Activated CD4-positive, alpha-beta memory T cell treated with anti-CD3 and anti-CD28 coated beads for 36 hours (primary cell): ENCODE measurements around the gene RAB30. TPM values are rescaled to one million over a fixed set of nuclear protein-coding genes. Genes with fewer than 3 reads are reported as not detected.

ENCODE experiments used
- CTCF ChIA-PET: fragments of 350-600 bp; sonication (Branson Sonifier 250); formaldehyde crosslinking; loops from one replicate; lab custom pipeline; 2021; ENCODE audit warnings: antibody characterized with exemption, inconsistent platforms; lab: Charles Lee
- POLR2A ChIA-PET: fragments of 350-600 bp; sonication (Branson Sonifier 250); formaldehyde crosslinking; loops from one replicate; lab custom pipeline; 2021; ENCODE audit warnings: antibody characterized with exemption; lab: Charles Lee
- DNase-seq: peaks from one replicate; pipeline ENCODE4 v3.0.0-alpha.2; 2020
- H3K27ac Mint-ChIP-seq: one replicate; pipeline ENCODE4 v1.8.0; 2021; ENCODE audit warnings: mixed read lengths
- H3K27me3 Mint-ChIP-seq: one replicate; pipeline ENCODE4 v1.8.0; 2021; ENCODE audit warnings: mixed read lengths
- H3K36me3 Mint-ChIP-seq: one replicate; pipeline ENCODE4 v1.8.0; 2021; ENCODE audit warnings: mixed read lengths
- H3K4me1 Mint-ChIP-seq: one replicate; pipeline ENCODE4 v1.8.0; 2021; ENCODE audit warnings: low read depth, mixed read lengths
- H3K4me3 Mint-ChIP-seq: one replicate; pipeline ENCODE4 v1.8.0; 2021; ENCODE audit warnings: mild to moderate bottlenecking, mixed read lengths
- H3K9me3 Mint-ChIP-seq: one replicate; pipeline ENCODE4 v1.8.0; 2021; ENCODE audit warnings: mixed read lengths
- intact Hi-C: fragments of 100-400 bp; cut with micrococcal nuclease; formaldehyde crosslinking; loops from one replicate; pipeline ENCODE4 v1.15.1; 2023
- total RNA-seq, 2 experiments: library from RNA; stranded (reverse); gene quantifications; one replicate each; pipeline ENCODE4 v1.2.3, GENCODE V29; 2021

The RAB30 gene
- total RNA-seq, 2 experiments from 2014 or later: 11.5 to 12.9 TPM

DNA sequence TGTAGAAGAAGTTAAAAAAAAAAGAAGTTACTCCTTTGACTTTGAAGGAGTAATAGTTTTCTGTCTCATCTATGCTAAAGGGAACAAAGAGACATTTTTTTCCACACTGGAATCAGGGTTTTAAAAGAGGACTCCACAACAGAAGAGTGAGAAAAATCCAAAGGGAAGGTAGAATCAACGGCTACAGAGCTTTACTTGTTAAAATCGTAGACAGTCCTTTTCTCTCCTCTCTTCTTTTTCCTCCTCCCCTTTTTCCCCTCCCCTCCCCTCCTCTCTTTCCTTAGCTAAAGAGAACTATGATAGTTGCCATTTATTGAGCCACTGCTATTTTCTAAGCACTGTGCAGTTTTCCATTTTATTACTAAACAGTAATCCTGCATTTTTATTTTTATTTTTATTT is 141.0 kb downstream of the RAB30 start:
- no peaks in the 10 kb centered on the region for H3K9me3 Mint-ChIP-seq
- H3K27ac Mint-ChIP-seq: no peak overlapping the region
- CTCF ChIA-PET: interaction anchor here (0.6 to 0.9 kb wide), 3 partner anchors 68 to 346 kb away, joined by 3 to 4 read pairs (median 3); no protein-coding TSS in a partner anchor
- no peak for DNase-seq
- H3K27me3 Mint-ChIP-seq: no peaks in the 10 kb centered on the region
- H3K36me3 Mint-ChIP-seq: peaks cover 41% of the 10 kb centered on the region
- H3K4me1 Mint-ChIP-seq: peaks cover 18% of the 10 kb centered on the region
- H3K4me3 Mint-ChIP-seq: no peak overlapping the region
- intact Hi-C loops: no loop called here
- POLR2A ChIA-PET: no interaction called here

DNA sequence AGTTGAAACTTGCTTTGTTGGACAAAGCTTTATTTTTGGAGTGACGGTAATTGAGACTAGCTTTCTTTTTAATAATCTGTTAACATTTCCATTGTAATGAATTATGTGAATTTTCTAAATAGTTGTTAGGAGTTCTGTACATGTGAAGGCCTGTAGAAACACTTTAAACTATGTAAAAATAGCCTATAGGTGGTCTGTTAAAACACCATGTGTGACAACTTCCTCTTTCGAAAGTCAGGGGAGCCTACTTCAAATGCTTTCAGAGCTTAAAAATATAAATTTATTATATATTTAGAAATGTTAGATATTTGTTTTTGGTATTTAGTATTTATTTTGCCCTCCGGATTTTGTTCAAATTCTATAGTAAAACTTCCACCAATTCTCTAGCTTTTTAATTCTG is 141.5 kb downstream of the RAB30 start:
- Mint-ChIP-seq H3K36me3 (peaks cover 38% of the 10 kb centered on the region), H3K9me3 (no peaks in the 10 kb centered on the region), H3K27me3 (no peaks in the 10 kb centered on the region), H3K4me3 (no peak overlapping the region), H3K4me1 (peaks cover 18% of the 10 kb centered on the region), H3K27ac (no peak overlapping the region)
- intact Hi-C loops: no loop called here
- ChIA-PET POLR2A (interaction anchor here (0.7 to 1.0 kb wide), 2 partner anchors 53 to 146 kb away, joined by 3 read pairs; no protein-coding TSS in a partner anchor), CTCF (interaction anchor here (0.8 to 1.6 kb wide), 4 partner anchors 11 to 346 kb away, joined by 3 to 11 read pairs (median 4); no protein-coding TSS in a partner anchor)
- no peak for DNase-seq

DNA sequence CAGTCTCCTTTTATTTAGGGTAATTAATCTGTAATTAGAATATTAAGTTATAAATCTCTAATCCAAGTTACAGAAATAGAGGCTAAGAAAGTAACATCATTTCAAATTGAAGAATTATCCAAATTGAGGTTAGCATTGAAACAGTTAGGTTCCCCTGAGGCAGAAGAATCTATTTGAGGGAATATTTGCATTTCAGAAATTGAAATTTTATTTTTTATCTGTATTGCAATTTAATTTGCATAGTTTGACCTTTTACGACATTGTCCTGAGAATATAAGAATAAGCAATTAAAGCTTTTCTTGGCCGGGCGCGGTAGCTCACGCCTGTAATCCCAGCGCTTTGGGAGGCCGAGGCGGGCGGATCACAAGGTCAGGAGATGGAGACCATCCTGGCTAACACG is 142.6 kb downstream of the RAB30 start:
- no peak for DNase-seq
- Mint-ChIP-seq H3K36me3 (peaks cover 39% of the 10 kb centered on the region), H3K27me3 (no peaks in the 10 kb centered on the region), H3K4me3 (no peak overlapping the region), H3K9me3 (no peaks in the 10 kb centered on the region), H3K27ac (no peak overlapping the region), H3K4me1 (peaks cover 18% of the 10 kb centered on the region)
- intact Hi-C loops: loop anchor here (5.0 kb wide), 1 partner anchor 143 kb away; the partner anchor contains the start of gene RAB30
- ChIA-PET POLR2A (interaction anchor here (1.0 kb wide), 1 partner anchor 147 kb away, joined by 3 read pairs; no protein-coding TSS in a partner anchor), CTCF (interaction anchor here (1.3 to 1.6 kb wide), 2 partner anchors 12 to 61 kb away, joined by 3 to 11 read pairs; no protein-coding TSS in a partner anchor)

- ChIA-PET CTCF (interaction anchor here (0.5 to 3.9 kb wide), 21 partner anchors 10 to 323 kb away, joined by 3 to 14 read pairs (median 4); partner anchors contain the start of gene DDIAS), POLR2A (no interaction called here)
Observed at GRCh38 chr11:82927264-82927880, 144.3 kb downstream of the RAB30 start.

DNA sequence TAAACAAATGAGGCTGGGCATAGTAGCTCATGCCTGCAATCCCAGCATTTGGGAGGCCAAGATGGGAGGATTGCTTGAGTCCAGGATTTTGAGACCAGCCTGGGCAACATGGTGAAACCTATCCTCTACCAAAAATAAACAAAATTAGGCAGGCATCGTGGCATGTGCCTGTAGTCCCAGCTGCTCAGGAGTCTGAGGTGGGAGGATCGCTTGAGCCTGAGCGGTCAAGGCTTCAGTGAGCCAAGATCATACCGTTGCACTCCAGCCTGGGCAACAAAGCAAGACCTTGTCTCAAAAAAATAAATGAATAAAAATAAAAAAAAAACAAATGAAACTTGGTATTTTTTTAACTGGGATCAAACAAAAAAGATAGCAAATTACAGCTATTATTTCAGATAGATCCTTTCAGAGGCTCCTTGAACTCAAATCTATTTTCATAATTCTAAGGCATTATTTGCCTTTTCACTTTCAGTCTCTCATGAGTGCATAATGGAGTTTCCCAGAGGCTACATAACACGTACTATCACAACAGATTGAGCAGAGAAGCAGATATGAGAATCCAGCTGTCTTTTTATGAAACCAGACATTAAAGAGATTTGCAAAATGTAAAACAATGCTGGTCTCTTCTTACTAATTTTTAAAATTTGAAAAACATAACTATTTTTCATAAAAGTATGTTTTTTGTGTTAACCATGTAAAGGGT is 147.0 kb downstream of the RAB30 start:
- CTCF ChIA-PET: interaction anchor here (1.0 to 3.9 kb wide), 4 partner anchors 10 to 799 kb away, joined by 3 to 14 read pairs (median 6); no protein-coding TSS in a partner anchor
- no peak overlapping the region for H3K27ac Mint-ChIP-seq
- POLR2A ChIA-PET: no interaction called here

More at GRCh38 chr11:82927264-82927880, 144.3 kb downstream of the RAB30 start:
- no peaks in the 10 kb centered on the region for H3K9me3 Mint-ChIP-seq
- intact Hi-C loops: loop anchor here (1.0 to 5.0 kb wide), 4 partner anchors 33 to 145 kb away; partner anchors contain the start of gene RAB30
- no peak overlapping the region for H3K4me3 Mint-ChIP-seq
- no peak overlapping the region for H3K27ac Mint-ChIP-seq
- DNase-seq: no peak
- peaks cover 14% of the 10 kb centered on the region for H3K4me1 Mint-ChIP-seq
- no peaks in the 10 kb centered on the region for H3K27me3 Mint-ChIP-seq
- peaks cover 34% of the 10 kb centered on the region for H3K36me3 Mint-ChIP-seq

More for the DNA sequence above, 147.0 kb downstream of the RAB30 start:
- H3K27me3 Mint-ChIP-seq: no peaks in the 10 kb centered on the region
- intact Hi-C loops: loop anchor here (5.0 kb wide), 1 partner anchor 148 kb away; the partner anchor contains the start of gene RAB30
- no peak overlapping the region for H3K4me3 Mint-ChIP-seq
- H3K4me1 Mint-ChIP-seq: peaks cover 29% of the 10 kb centered on the region
- peaks cover 33% of the 10 kb centered on the region for H3K36me3 Mint-ChIP-seq
- H3K9me3 Mint-ChIP-seq: no peaks in the 10 kb centered on the region
- DNase-seq: no peak

Other genes with a start within 250 kb of the RAB30 start
- gene PRCP, start 171.5 kb downstream of the RAB30 start, total RNA-seq: 10 to 100 TPM; 26.7 to 27.0 TPM
- gene DDIAS, start 170.2 kb downstream of the RAB30 start, total RNA-seq: 10 to 100 TPM; 16.8 to 19.4 TPM
- 10 to 100 TPM; 46.8 to 47.9 TPM for gene PCF11, start 85.2 kb upstream of the RAB30 start, total RNA-seq
- 1 to 10 TPM; 3.8 to 5.4 TPM for gene ANKRD42, start 121.8 kb upstream of the RAB30 start, total RNA-seq
- 10 to 100 TPM; 29.2 to 32.3 TPM for gene CCDC90B, start 214.5 kb upstream of the RAB30 start, total RNA-seq